ENCODE data around the gene ZNF699.

DNA sequence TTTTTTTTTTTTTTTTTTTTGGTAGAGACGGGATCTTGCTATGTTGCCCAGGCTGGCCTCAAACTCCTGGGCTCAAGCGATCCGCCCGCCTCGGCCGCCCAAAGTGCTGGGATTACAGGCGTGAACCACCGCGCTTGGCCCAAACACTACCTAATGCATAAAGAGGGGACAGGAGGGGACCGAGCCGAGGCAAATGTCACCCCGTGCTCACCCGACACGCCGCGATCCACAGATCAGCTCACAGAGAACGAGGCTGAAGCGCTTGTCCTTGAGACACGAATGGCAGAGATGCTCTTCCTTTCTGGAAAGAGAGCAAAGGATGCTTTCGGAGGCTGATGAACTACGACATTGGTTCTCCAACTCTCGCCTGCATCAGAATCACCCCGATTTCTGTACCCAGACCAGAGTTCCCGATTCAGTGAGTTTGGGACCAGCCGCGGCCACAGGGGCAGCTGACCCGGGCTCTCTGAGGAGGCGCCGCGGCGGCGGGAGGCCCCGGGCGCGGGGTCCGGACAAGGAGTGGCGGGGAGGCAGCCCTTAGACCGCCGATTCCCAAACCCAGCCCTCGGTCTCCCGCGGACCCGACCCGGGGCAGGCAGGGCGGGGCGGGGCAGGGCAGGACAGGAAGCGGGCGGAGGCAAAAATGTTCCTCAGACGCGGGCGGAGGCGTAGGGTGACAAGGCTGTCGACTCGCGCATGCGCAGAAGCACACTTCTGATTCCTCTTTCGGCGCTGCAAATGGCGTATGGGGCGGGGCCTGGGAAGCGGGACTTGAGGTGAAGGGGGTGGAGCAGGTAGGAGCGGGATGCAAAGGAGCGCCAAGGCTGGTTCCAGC, at the start of gene ZNF699:
- no peak for TF ChIP-seq EZH2 (IDR thresholded peaks at IDR 0.05; ENCODE audit: borderline replicate concordance, low read depth, low read length, poor library complexity, severe bottlenecking)
- TF ChIP-seq CTCF (conservative IDR thresholded peaks at IDR 0.05; ENCODE audit: low read depth, low read length): no peak
